HL-60 (cell line): ENCODE data around the gene ANKRD23.
"Not testable (repeated sequence)": the region's sequence is repeated elsewhere in the genome, so short reads cannot be mapped to it uniquely, and the experiment has no call there.

Experiments used
- DNase-seq, 2 experiments: peaks; one replicate each; pipeline ENCODE4 v3.0.0-alpha.2; 2010 to 2020; ENCODE audit warnings: low read depth in 1 of 2, low spot score in 1 of 2
- H3K27ac ChIP-seq: fragments of 250-450 bp; sonication (Bioruptor Pico); replicated peaks from 2 replicates; pipeline ENCODE4 v1.5.1; 2020; ENCODE audit warnings: mild to moderate bottlenecking, moderate library complexity
- H3K27me3 ChIP-seq: fragments of 250-450 bp; sonication (Bioruptor Pico); 2 replicates; pipeline ENCODE4 v1.5.1; 2021; ENCODE audit warnings: mild to moderate bottlenecking, moderate library complexity; ENCODE audit not compliant: insufficient read depth, poor library complexity, severe bottlenecking
- H3K4me3 ChIP-seq: replicated peaks from 2 replicates; pipeline ENCODE4 v1.5.1; 2011; ENCODE audit warnings: mild to moderate bottlenecking, control low read depth, low read length; ENCODE audit not compliant: insufficient read depth
- CTCF ChIP-seq: IDR thresholded peaks from one replicate; pipeline ENCODE4 v1.5.1; 2011; ENCODE audit warnings: low read length, control low read depth, inconsistent platforms; ENCODE audit not compliant: insufficient read depth
- GABPA ChIP-seq: IDR thresholded peaks from 2 replicates; pipeline ENCODE4 v1.6.1; 2012; ENCODE audit warnings: low read depth
- POLR2AphosphoS5 ChIP-seq: IDR thresholded peaks from 2 replicates; pipeline ENCODE4 v1.6.1; 2012; ENCODE audit warnings: low read depth
- REST ChIP-seq: IDR thresholded peaks from 2 replicates; pipeline ENCODE4 v1.6.1; 2012; ENCODE audit warnings: low read depth; ENCODE audit not compliant: insufficient replicate concordance
- SPI1 ChIP-seq: IDR thresholded peaks from 2 replicates; pipeline ENCODE4 v1.6.1; 2012; ENCODE audit warnings: low read depth, mild to moderate bottlenecking, borderline replicate concordance

ANKRD23 gene

GRCh38 chr2:96806468-96807126 is 37.2 kb downstream of the ANKRD23 start:
- no peak overlapping the region for H3K27ac ChIP-seq
- TF ChIP-seq CTCF, result no peak
- no peak for TF ChIP-seq POLR2AphosphoS5
- no peak for TF ChIP-seq REST
- TF ChIP-seq GABPA, result no peak
- no peak for TF ChIP-seq SPI1
- no peak overlapping the region for H3K4me3 ChIP-seq
- no peak for DNase-seq
- H3K27me3 ChIP-seq, result no peaks in the 10 kb centered on the region

- H3K27me3 ChIP-seq, H3K27ac ChIP-seq, DNase-seq, H3K4me3 ChIP-seq: not testable (repeated sequence)
Observed at GRCh38 chr2:96805946-96806345, 37.9 kb downstream of the ANKRD23 start.

GRCh38 chr2:96804986-96805385 is 38.8 kb downstream of the ANKRD23 start:
- DNase-seq, result no peak
- Histone ChIP-seq H3K27ac (no peak overlapping the region), H3K27me3 (no peaks in the 10 kb centered on the region), H3K4me3 (no peak overlapping the region)
- TF ChIP-seq POLR2AphosphoS5, result no peak
- no peak for TF ChIP-seq CTCF
- no peak for TF ChIP-seq REST
- TF ChIP-seq SPI1, result no peak
- TF ChIP-seq GABPA, result no peak

- H3K27ac ChIP-seq, result no peak overlapping the region
- no peak overlapping the region for H3K4me3 ChIP-seq
Observed at GRCh38 chr2:96802721-96803120, 41.1 kb downstream of the ANKRD23 start.

More at GRCh38 chr2:96802721-96803120, 41.1 kb downstream of the ANKRD23 start:
- H3K27me3 ChIP-seq, result no peaks in the 10 kb centered on the region
- TF ChIP-seq SPI1, result no peak
- no peak for TF ChIP-seq REST
- TF ChIP-seq POLR2AphosphoS5, result no peak
- TF ChIP-seq GABPA, result no peak
- no peak for TF ChIP-seq CTCF
- DNase-seq, result no peak
